Stomach (tissue), 4 donors: ENCODE measurements around the gene CENPP.

Experiments
- CTCF ChIP-seq, 7 experiments: fragments of 450-650 bp in 4 of 7; fragments of 200-600 bp in 3 of 7; sonication (generic) in 3 of 7; IDR thresholded peaks; one replicate each; pipeline ENCODE4 v1.5.1; 2016 to 2019; ENCODE audit warnings: antibody characterized with exemption in 7 of 7, control low read depth in 2 of 7, mild to moderate bottlenecking in 1 of 7
- POLR2A ChIP-seq, 4 donors: fragments of 450-650 bp; IDR thresholded peaks; one replicate each; pipeline ENCODE4 v1.6.1; 2016; ENCODE audit warnings: antibody characterized with exemption in 4 of 4, control low read depth in 2 of 4, mild to moderate bottlenecking in 1 of 4, moderate library complexity in 1 of 4
- POLR2AphosphoS5 ChIP-seq, 3 donors: sonication (generic); formaldehyde crosslinking; IDR thresholded peaks; one replicate each; pipeline ENCODE4 v1.6.1; 2016; ENCODE audit warnings: antibody characterized with exemption in 3 of 3

- TF ChIP-seq CTCF (IDR thresholded peaks at IDR 0.05), result no peak
- TF ChIP-seq POLR2AphosphoS5 (IDR thresholded peaks at IDR 0.05), result no peak
- no peak for TF ChIP-seq POLR2A (IDR thresholded peaks at IDR 0.05)
Observed at GRCh38 chr9:92661127-92661526, 335.4 kb downstream of the CENPP start.
